Eye (tissue), 1 donor: ENCODE data around the gene TAOK1.

Experiments used
- DNase-seq: peaks from one replicate; pipeline ENCODE4 v3.0.0-alpha.2; 2015

The TAOK1 gene

GRCh38 chr17:29584452-29585079, 194.4 kb downstream of the TAOK1 start:
- peak; percentile 30 for DNase-seq

- DNase-seq, result no peak
Observed at GRCh38 chr17:29585080-29585751, 195.1 kb downstream of the TAOK1 start.

- DNase-seq, result no peak
Observed at GRCh38 chr17:29586676-29587469, 196.7 kb downstream of the TAOK1 start.

GRCh38 chr17:29587591-29587990, 197.4 kb downstream of the TAOK1 start:
- DNase-seq, result no peak

- no peak for DNase-seq
Observed at GRCh38 chr17:29588017-29588561, 197.9 kb downstream of the TAOK1 start.

- DNase-seq, result peak; percentile 63
Observed at GRCh38 chr17:29588562-29589411, 198.6 kb downstream of the TAOK1 start.

GRCh38 chr17:29589524-29590410, 199.6 kb downstream of the TAOK1 start, which contains the start of gene GIT1:
TSS of gene GIT1 (minus strand) at chr17:29589648. CDS start at chr17:29589378, 270 bp downstream.
- peak; percentile 94 for DNase-seq

- no peak for DNase-seq
Observed at GRCh38 chr17:29590411-29591145, 200.4 kb downstream of the TAOK1 start.

GRCh38 chr17:29591146-29591736, 201.1 kb downstream of the TAOK1 start:
- no peak for DNase-seq

- DNase-seq, result peak; percentile 98
Observed at GRCh38 chr17:29591737-29592608, 201.8 kb downstream of the TAOK1 start.

GRCh38 chr17:29592850-29593551, 202.8 kb downstream of the TAOK1 start, which contains the start of gene ANKRD13B:
TSS of gene ANKRD13B (plus strand) at chr17:29593132. CDS start at chr17:29593622, 490 bp downstream.
- DNase-seq, result peak; percentile 84

- peak; percentile 68 for DNase-seq
Observed at GRCh38 chr17:29593591-29594518, 203.7 kb downstream of the TAOK1 start.

GRCh38 chr17:29594519-29595090, 204.4 kb downstream of the TAOK1 start:
- DNase-seq, result no peak

- no peak for DNase-seq
Observed at GRCh38 chr17:29595107-29595942, 205.2 kb downstream of the TAOK1 start.

- no peak for DNase-seq
Observed at GRCh38 chr17:29595943-29596774, 206.0 kb downstream of the TAOK1 start.
